ENCODE data around the gene ANXA3. TPM values are rescaled to one million over a fixed set of nuclear protein-coding genes. Genes with fewer than 3 reads are reported as not detected.
"Not testable (repeated sequence)": the region's sequence is repeated elsewhere in the genome, so short reads cannot be mapped to it uniquely, and the experiment has no call there.

The ANXA3 gene
- total RNA-seq: 1.9 TPM in 2 replicates

DNA sequence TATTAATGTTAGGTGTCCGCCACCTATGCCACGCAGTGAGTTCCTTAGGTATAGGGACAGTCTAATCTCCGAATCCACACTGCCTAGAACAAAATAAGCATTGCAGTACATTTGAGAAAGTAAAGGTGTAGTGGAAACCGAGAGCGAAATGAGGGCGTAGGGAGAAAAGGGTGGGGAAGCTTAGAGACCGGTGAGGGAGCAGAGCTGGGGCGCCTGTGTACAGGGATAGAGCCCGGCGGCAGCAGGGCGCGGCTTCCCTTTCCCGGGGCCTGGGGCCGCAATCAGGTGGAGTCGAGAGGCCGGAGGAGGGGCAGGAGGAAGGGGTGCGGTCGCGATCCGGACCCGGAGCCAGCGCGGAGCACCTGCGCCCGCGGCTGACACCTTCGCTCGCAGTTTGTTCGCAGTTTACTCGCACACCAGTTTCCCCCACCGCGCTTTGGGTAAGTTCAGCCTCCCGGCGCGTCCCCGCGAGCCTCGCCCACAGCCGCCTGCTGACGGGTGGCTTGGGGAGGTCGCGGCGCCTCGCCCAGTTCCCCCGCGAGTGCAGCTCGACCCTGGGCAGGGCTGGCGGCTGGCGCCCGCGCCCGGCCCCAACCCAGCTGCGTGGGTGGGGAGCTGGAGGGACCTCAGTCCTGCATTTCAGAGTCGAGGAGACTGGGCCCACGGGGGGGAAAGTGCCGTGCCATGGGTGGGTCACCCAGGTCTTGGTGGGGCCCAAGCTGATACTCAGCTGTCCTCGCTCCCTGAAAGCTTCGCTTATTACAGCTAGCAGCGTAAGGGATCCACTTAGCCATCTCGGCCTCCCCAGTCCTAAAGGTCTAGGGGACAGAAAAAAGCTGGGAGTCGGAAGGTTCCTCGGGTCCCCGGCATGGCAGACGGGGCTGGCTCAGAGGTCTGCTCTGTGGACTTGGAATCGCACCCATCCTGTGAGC, at the start of gene ANXA3:
TSS of gene ANXA3 (plus strand) at position 351 of the 932 bp plus-strand sequence. CDS start 2,704 bp downstream, outside the sequence.
- H3K27ac Mint-ChIP-seq: peak within 1 kb of the TSS; percentile 49
- H3K27me3 Mint-ChIP-seq: peaks cover 20% of the 10 kb centered on the region
- DNase-seq: peak; percentile 74
- peaks cover 7% of the 10 kb centered on the region for H3K9me3 Mint-ChIP-seq
- peak within 1 kb of the TSS; percentile 88 for H3K4me3 Mint-ChIP-seq
- H3K4me1 Mint-ChIP-seq: peaks cover 11% of the 10 kb centered on the region
- H3K36me3 Mint-ChIP-seq (ENCODE audit: low read depth): peaks cover 15% of the 10 kb centered on the region
- intact Hi-C loops (cut with micrococcal nuclease): loop anchor here (5.0 kb wide), 1 partner anchor 226 kb away; the partner anchor contains the start of gene BMP2K

GRCh38 chr4:78506260-78506659, 45.3 kb upstream of the ANXA3 start:
- H3K36me3 Mint-ChIP-seq (ENCODE audit: low read depth); H3K9me3 Mint-ChIP-seq; H3K4me1 Mint-ChIP-seq; intact Hi-C loops (cut with micrococcal nuclease); H3K4me3 Mint-ChIP-seq; H3K27ac Mint-ChIP-seq; DNase-seq: not testable (repeated sequence)
- peaks cover 12% of the 10 kb centered on the region for H3K27me3 Mint-ChIP-seq

GRCh38 chr4:78509043-78509442, 42.5 kb upstream of the ANXA3 start:
- DNase-seq: no peak
- Mint-ChIP-seq H3K9me3 (no peaks in the 10 kb centered on the region), H3K4me3 (no peak overlapping the region), H3K27ac (no peak overlapping the region), H3K36me3 (ENCODE audit: low read depth) (no peaks in the 10 kb centered on the region), H3K4me1 (no peaks in the 10 kb centered on the region), H3K27me3 (peaks cover 6% of the 10 kb centered on the region)
- intact Hi-C loops (cut with micrococcal nuclease): no loop called here

- Mint-ChIP-seq H3K9me3 (no peaks in the 10 kb centered on the region), H3K4me1 (no peaks in the 10 kb centered on the region), H3K27me3 (peaks cover 6% of the 10 kb centered on the region), H3K4me3 (no peak overlapping the region), H3K36me3 (ENCODE audit: low read depth) (no peaks in the 10 kb centered on the region), H3K27ac (no peak overlapping the region)
- intact Hi-C loops (cut with micrococcal nuclease): no loop called here
- no peak for DNase-seq
Observed at GRCh38 chr4:78510108-78510507, 41.5 kb upstream of the ANXA3 start.

DNA sequence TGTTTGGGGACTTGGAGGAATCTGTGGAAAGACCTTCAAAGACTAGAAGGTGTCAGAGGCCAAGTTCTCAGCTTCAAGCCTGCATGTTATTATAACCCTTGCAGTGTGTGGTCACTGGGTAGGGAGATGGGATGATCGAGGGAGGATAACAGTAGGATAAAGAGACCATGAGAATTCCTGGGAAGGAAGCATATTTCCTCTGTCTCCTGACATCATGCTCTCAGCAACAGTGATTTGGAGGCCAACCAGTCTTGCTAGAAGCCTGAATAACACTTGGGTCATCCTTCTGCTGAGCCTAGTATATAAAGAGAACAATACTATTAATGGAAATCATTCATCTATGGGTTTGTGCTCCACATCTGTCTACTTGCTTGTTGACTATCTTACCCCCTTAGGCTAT, 40.9 kb upstream of the ANXA3 start:
- Mint-ChIP-seq H3K36me3 (ENCODE audit: low read depth) (no peaks in the 10 kb centered on the region), H3K27ac (no peak overlapping the region), H3K4me3 (no peak overlapping the region), H3K27me3 (peaks cover 6% of the 10 kb centered on the region), H3K9me3 (no peaks in the 10 kb centered on the region), H3K4me1 (no peaks in the 10 kb centered on the region)
- DNase-seq: no peak
- intact Hi-C loops (cut with micrococcal nuclease): no loop called here

DNA sequence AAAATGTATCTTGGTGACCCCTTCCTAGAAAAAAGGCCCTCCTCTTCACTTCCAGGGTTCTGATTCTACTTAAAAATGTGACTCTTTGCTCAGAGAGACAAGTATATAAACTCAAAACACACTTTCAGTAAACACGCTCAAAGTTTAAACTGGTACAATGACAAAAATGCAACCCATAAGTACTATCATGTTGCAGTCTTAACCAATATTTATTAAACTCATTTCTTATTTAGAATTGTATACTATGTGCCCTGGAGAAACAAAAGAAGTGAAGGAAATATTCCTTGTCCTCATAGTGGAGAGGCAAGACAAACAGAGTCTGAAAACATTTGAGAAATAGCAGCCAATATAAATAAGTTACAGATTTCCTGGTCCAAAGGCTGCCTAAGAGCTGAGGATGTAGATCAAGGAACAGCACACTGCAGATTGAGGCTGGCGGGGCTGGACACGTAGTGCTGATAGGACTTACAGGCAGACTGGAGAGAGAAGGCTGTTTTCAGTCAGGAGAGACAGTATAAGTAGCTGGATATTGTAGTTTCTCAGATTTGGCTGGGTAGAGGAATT, 39.1 kb upstream of the ANXA3 start:
- Mint-ChIP-seq H3K27me3 (peaks cover 4% of the 10 kb centered on the region), H3K4me3 (no peak overlapping the region), H3K27ac (no peak overlapping the region), H3K9me3 (no peaks in the 10 kb centered on the region), H3K36me3 (ENCODE audit: low read depth) (no peaks in the 10 kb centered on the region), H3K4me1 (no peaks in the 10 kb centered on the region)
- no peak for DNase-seq
- intact Hi-C loops (cut with micrococcal nuclease): no loop called here

- Mint-ChIP-seq H3K27ac (no peak overlapping the region), H3K4me1 (no peaks in the 10 kb centered on the region), H3K4me3 (no peak overlapping the region), H3K36me3 (ENCODE audit: low read depth) (no peaks in the 10 kb centered on the region), H3K9me3 (no peaks in the 10 kb centered on the region), H3K27me3 (peaks cover 4% of the 10 kb centered on the region)
- intact Hi-C loops (cut with micrococcal nuclease): no loop called here
- DNase-seq: no peak
Observed at GRCh38 chr4:78513411-78513975, 38.1 kb upstream of the ANXA3 start.

- no peak for DNase-seq
- no peaks in the 10 kb centered on the region for H3K36me3 Mint-ChIP-seq (ENCODE audit: low read depth)
- H3K9me3 Mint-ChIP-seq: no peaks in the 10 kb centered on the region
- H3K27me3 Mint-ChIP-seq: peaks cover 17% of the 10 kb centered on the region
- H3K4me1 Mint-ChIP-seq: peaks cover 2% of the 10 kb centered on the region
- intact Hi-C loops (cut with micrococcal nuclease): loop anchor here (1.0 to 5.0 kb wide), 2 partner anchors 460 to 558 kb away; partner anchors contain the start of gene FRAS1
- no peak overlapping the region for H3K4me3 Mint-ChIP-seq
- no peak overlapping the region for H3K27ac Mint-ChIP-seq
Observed at GRCh38 chr4:78517050-78517652, 34.4 kb upstream of the ANXA3 start.

GRCh38 chr4:78518561-78518960, 33.0 kb upstream of the ANXA3 start:
- Mint-ChIP-seq H3K4me3 (no peak overlapping the region), H3K4me1 (peaks cover 2% of the 10 kb centered on the region), H3K36me3 (ENCODE audit: low read depth) (no peaks in the 10 kb centered on the region), H3K27me3 (peaks cover 17% of the 10 kb centered on the region), H3K9me3 (no peaks in the 10 kb centered on the region), H3K27ac (no peak overlapping the region)
- DNase-seq: no peak
- intact Hi-C loops (cut with micrococcal nuclease): loop anchor here (5.0 kb wide), 1 partner anchor 461 kb away; the partner anchor contains the start of gene FRAS1

- peaks cover 2% of the 10 kb centered on the region for H3K4me1 Mint-ChIP-seq
- no peaks in the 10 kb centered on the region for H3K9me3 Mint-ChIP-seq
- peaks cover 25% of the 10 kb centered on the region for H3K27me3 Mint-ChIP-seq
- H3K36me3 Mint-ChIP-seq (ENCODE audit: low read depth): no peaks in the 10 kb centered on the region
- intact Hi-C loops (cut with micrococcal nuclease): loop anchor here (5.0 kb wide), 1 partner anchor 463 kb away; the partner anchor contains the start of gene FRAS1
- no peak for DNase-seq
- no peak overlapping the region for H3K4me3 Mint-ChIP-seq
- H3K27ac Mint-ChIP-seq: no peak overlapping the region
Observed at GRCh38 chr4:78519962-78520361, 31.6 kb upstream of the ANXA3 start.

GRCh38 chr4:78520808-78521226, 30.8 kb upstream of the ANXA3 start:
- H3K27me3 Mint-ChIP-seq: peaks cover 23% of the 10 kb centered on the region
- no peak overlapping the region for H3K27ac Mint-ChIP-seq
- no peak for DNase-seq
- H3K36me3 Mint-ChIP-seq (ENCODE audit: low read depth): no peaks in the 10 kb centered on the region
- peaks cover 2% of the 10 kb centered on the region for H3K4me1 Mint-ChIP-seq
- intact Hi-C loops (cut with micrococcal nuclease): no loop called here
- no peak overlapping the region for H3K4me3 Mint-ChIP-seq
- no peaks in the 10 kb centered on the region for H3K9me3 Mint-ChIP-seq

- H3K36me3 Mint-ChIP-seq (ENCODE audit: low read depth): no peaks in the 10 kb centered on the region
- intact Hi-C loops (cut with micrococcal nuclease): no loop called here
- H3K27me3 Mint-ChIP-seq: peaks cover 23% of the 10 kb centered on the region
- DNase-seq: no peak
- no peak overlapping the region for H3K27ac Mint-ChIP-seq
- peaks cover 2% of the 10 kb centered on the region for H3K4me1 Mint-ChIP-seq
- H3K9me3 Mint-ChIP-seq: no peaks in the 10 kb centered on the region
- H3K4me3 Mint-ChIP-seq: no peak overlapping the region
Observed at GRCh38 chr4:78524009-78524408, 27.6 kb upstream of the ANXA3 start.

DNA sequence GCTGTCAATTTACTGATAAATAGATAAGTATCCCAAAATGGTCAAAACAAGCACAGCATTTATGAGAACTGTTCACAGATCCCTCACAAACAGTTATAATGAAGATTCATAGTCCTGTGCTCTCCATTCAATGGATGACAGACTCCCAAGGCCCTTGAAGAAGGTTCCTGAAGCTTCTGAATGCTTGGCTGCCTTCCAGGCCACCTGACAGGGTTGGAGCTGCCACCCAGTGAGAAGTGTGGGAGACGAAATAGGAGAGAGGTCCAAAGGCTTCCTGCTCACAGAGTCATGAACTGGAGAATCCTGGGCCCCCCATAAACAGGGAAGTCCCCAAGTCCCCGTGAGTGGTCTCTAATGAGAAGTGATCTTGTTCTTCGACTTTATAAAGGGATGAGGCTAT, 26.0 kb upstream of the ANXA3 start:
- DNase-seq: no peak
- H3K36me3 Mint-ChIP-seq (ENCODE audit: low read depth): no peaks in the 10 kb centered on the region
- H3K4me3 Mint-ChIP-seq: no peak overlapping the region
- intact Hi-C loops (cut with micrococcal nuclease): no loop called here
- peaks cover 16% of the 10 kb centered on the region for H3K27me3 Mint-ChIP-seq
- no peaks in the 10 kb centered on the region for H3K4me1 Mint-ChIP-seq
- H3K9me3 Mint-ChIP-seq: no peaks in the 10 kb centered on the region
- H3K27ac Mint-ChIP-seq: no peak overlapping the region

DNA sequence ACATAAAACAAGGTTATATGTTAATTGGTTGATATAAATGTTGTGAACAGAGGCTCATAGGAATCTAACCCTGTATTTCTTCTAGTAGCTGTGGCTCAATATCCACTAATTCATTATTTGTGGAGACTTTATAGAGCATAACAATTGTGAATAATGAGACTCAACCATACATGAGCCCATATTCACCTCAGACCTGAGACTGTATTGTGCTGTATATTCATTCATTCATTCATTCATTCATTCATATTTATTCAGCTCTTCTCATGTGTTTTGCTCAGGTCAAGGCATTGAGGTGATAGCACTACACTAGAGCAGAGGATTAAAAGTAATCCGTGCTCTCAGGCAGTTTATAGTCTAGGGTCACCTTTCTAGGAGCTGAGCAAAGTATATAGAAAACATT, 24.5 kb upstream of the ANXA3 start:
- intact Hi-C loops (cut with micrococcal nuclease): no loop called here

More for the DNA sequence above, 24.5 kb upstream of the ANXA3 start:
- Mint-ChIP-seq H3K9me3 (no peaks in the 10 kb centered on the region), H3K4me1 (no peaks in the 10 kb centered on the region), H3K27me3 (peaks cover 14% of the 10 kb centered on the region), H3K36me3 (ENCODE audit: low read depth) (no peaks in the 10 kb centered on the region), H3K4me3 (no peak overlapping the region), H3K27ac (no peak overlapping the region)
- DNase-seq: no peak
